ENCODE results near the gene RASGEF1C.

DNA sequence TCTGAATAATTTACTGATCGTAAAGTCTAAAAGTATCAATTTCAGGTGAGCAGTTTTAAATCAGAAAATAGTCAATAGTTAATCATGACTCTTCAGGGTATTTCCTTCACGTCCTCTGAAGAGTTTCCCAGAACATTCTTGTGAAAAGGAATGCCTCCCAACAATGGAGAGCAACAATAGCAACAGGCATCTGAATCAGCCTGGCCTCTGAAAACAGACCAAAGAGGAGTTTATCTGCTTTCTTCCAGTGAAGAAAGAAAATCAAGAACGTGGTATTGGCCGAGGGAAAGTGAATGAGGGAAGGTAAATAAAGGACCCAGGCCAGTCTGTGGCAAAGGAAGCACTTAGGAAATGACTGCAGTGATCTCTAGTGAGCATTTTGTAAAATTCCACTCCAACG is 26.1 kb upstream of the RASGEF1C start:
- TF ChIP-seq CTCF (IDR thresholded peaks at IDR 0.05; ENCODE audit: insufficient read depth, low read length, poor library complexity, severe bottlenecking) (no peak), EZH2phosphoT487 (conservative IDR thresholded peaks at IDR 0.05; ENCODE audit: low read length) (no peak)
